GM21717 (cell line): ENCODE data around the gene GABRR3.
"Not testable (repeated sequence)": the region's sequence is repeated elsewhere in the genome, so short reads cannot be mapped to it uniquely, and the experiment has no call there.

ENCODE experiments used
- ATAC-seq: cut with Tn5 transposase; IDR thresholded peaks from one replicate; pipeline ENCODE4 v1.9.1; 2021; ENCODE audit warnings: mild to moderate bottlenecking, moderate library complexity; ENCODE audit not compliant: unreplicated experiment

GABRR3 gene

GRCh38 chr3:98022978-98023820 is 11.9 kb downstream of the GABRR3 start:
- ATAC-seq = peak; percentile 70

- no peak for ATAC-seq
Measured at GRCh38 chr3:98021830-98022560, 13.1 kb downstream of the GABRR3 start.

- no peak for ATAC-seq
Measured at GRCh38 chr3:98020412-98020811, 14.7 kb downstream of the GABRR3 start.

- no peak for ATAC-seq
Measured at GRCh38 chr3:98018301-98018700, 16.8 kb downstream of the GABRR3 start.

GRCh38 chr3:98014268-98014585 is 20.9 kb downstream of the GABRR3 start:
- no peak for ATAC-seq

GRCh38 chr3:98013411-98014267 is 21.5 kb downstream of the GABRR3 start:
- no peak for ATAC-seq

- ATAC-seq = no peak
Measured at GRCh38 chr3:98012979-98013378, 22.1 kb downstream of the GABRR3 start.

- not testable (repeated sequence) for ATAC-seq
Measured at GRCh38 chr3:98010883-98011449, 24.1 kb downstream of the GABRR3 start.

GRCh38 chr3:98010194-98010882 is 24.8 kb downstream of the GABRR3 start:
- ATAC-seq = no peak

- ATAC-seq = peak; percentile 77
Measured at GRCh38 chr3:98008855-98009254, 26.3 kb downstream of the GABRR3 start.

GRCh38 chr3:98005438-98005837 is 29.7 kb downstream of the GABRR3 start:
- no peak for ATAC-seq

GRCh38 chr3:98004721-98005120 is 30.4 kb downstream of the GABRR3 start:
- no peak for ATAC-seq

- peak; percentile 69 for ATAC-seq
Measured at GRCh38 chr3:98003306-98003969, 31.7 kb downstream of the GABRR3 start.

GRCh38 chr3:98002717-98003116 is 32.4 kb downstream of the GABRR3 start:
- ATAC-seq = no peak

- ATAC-seq = no peak
Measured at GRCh38 chr3:97999994-98000393, 35.1 kb downstream of the GABRR3 start.

- no peak for ATAC-seq
Measured at GRCh38 chr3:97999103-97999502, 36.0 kb downstream of the GABRR3 start.

GRCh38 chr3:97996988-97997387 is 38.1 kb downstream of the GABRR3 start:
- ATAC-seq = no peak

GRCh38 chr3:97994328-97994945 is 40.7 kb downstream of the GABRR3 start:
- no peak for ATAC-seq

GRCh38 chr3:97993526-97993925 is 41.6 kb downstream of the GABRR3 start:
- ATAC-seq = no peak
